CD1c-positive myeloid dendritic cell (primary cell): ENCODE data around the gene PMIS2.

Source experiments
- DNase-seq: peaks from one replicate; pipeline ENCODE4 v3.0.0-alpha.2; 2016; ENCODE audit errors: extremely low spot score

Gene PMIS2

GRCh38 chr19:35556025-35556590, 29.9 kb upstream of the PMIS2 start:
- DNase-seq: no peak

GRCh38 chr19:35556846-35557538, 29.0 kb upstream of the PMIS2 start:
- DNase-seq: no peak

GRCh38 chr19:35557539-35558399, 28.2 kb upstream of the PMIS2 start:
- DNase-seq: peak; percentile 29

GRCh38 chr19:35558400-35559280, 27.3 kb upstream of the PMIS2 start:
- no peak for DNase-seq

GRCh38 chr19:35559281-35559659, 26.7 kb upstream of the PMIS2 start:
- DNase-seq: peak; percentile 8

- no peak for DNase-seq
Observed at GRCh38 chr19:35559781-35560180, 26.2 kb upstream of the PMIS2 start.

- DNase-seq: no peak
Observed at GRCh38 chr19:35560271-35560670, 25.7 kb upstream of the PMIS2 start.

- no peak for DNase-seq
Observed at GRCh38 chr19:35560677-35561076, 25.3 kb upstream of the PMIS2 start.

- DNase-seq: no peak
Observed at GRCh38 chr19:35561436-35561835, 24.5 kb upstream of the PMIS2 start.

GRCh38 chr19:35562336-35562735, 23.6 kb upstream of the PMIS2 start:
- DNase-seq: no peak

- no peak for DNase-seq
Observed at GRCh38 chr19:35562776-35563175, 23.2 kb upstream of the PMIS2 start.

- DNase-seq: no peak
Observed at GRCh38 chr19:35563207-35563829, 22.7 kb upstream of the PMIS2 start, which contains the start of gene ATP4A. Gene ATP4A, minus strand, starts transcription at chr19:35563658. Its CDS starts 29 bp downstream, at chr19:35563629.

GRCh38 chr19:35565016-35565856, 20.7 kb upstream of the PMIS2 start:
- no peak for DNase-seq

- DNase-seq: no peak
Observed at GRCh38 chr19:35566738-35567137, 19.2 kb upstream of the PMIS2 start.

GRCh38 chr19:35569281-35569781, 16.6 kb upstream of the PMIS2 start:
- no peak for DNase-seq

- DNase-seq: no peak
Observed at GRCh38 chr19:35571406-35571965, 14.5 kb upstream of the PMIS2 start.

GRCh38 chr19:35577918-35578317, 8.1 kb upstream of the PMIS2 start:
- DNase-seq: no peak

- DNase-seq: no peak
Observed at GRCh38 chr19:35578707-35579106, 7.3 kb upstream of the PMIS2 start.

- DNase-seq: no peak
Observed at GRCh38 chr19:35582760-35583159, 3.2 kb upstream of the PMIS2 start.

- no peak for DNase-seq
Observed at GRCh38 chr19:35587321-35587720, 1.3 kb downstream of the PMIS2 start.
